Activated T-helper 1 cell treated with anti-CD3 and anti-CD28 coated beads, Interleukin-12 subunit alpha, Interleukin-12 subunit beta, Interleukin-2, Interleukin-4 antibody, amounts not matched to agents 30 ng/mL and 10 ng/mL and 1 ng/mL, durations not matched to agents 14 hours and 24 hours and 36 hours (primary cell): ENCODE results near the gene PLBD2. TPM values are rescaled to one million over a fixed set of nuclear protein-coding genes. Genes with fewer than 3 reads are reported as not detected.

Experiments used
- DNase-seq: peaks from one replicate; pipeline ENCODE4 v3.0.0; 2021; ENCODE audit warnings: low spot score
- H3K27ac Mint-ChIP-seq: one replicate; pipeline ENCODE4 v1.8.0; 2021; ENCODE audit warnings: mild to moderate bottlenecking, mixed read lengths
- H3K27me3 Mint-ChIP-seq: one replicate; pipeline ENCODE4 v1.8.0; 2022; ENCODE audit warnings: mild to moderate bottlenecking, moderate library complexity, mixed read lengths; ENCODE audit not compliant: insufficient read depth
- H3K36me3 Mint-ChIP-seq: one replicate; pipeline ENCODE4 v1.8.0; 2021; ENCODE audit warnings: low read depth, mixed read lengths
- H3K4me1 Mint-ChIP-seq: one replicate; pipeline ENCODE4 v1.8.0; 2021; ENCODE audit warnings: low read depth, mixed read lengths
- H3K4me3 Mint-ChIP-seq: one replicate; pipeline ENCODE4 v1.8.0; 2021; ENCODE audit warnings: mild to moderate bottlenecking, moderate library complexity, mixed read lengths
- H3K9me3 Mint-ChIP-seq: one replicate; pipeline ENCODE4 v1.8.0; 2021; ENCODE audit warnings: mixed read lengths
- intact Hi-C: fragments of 100-400 bp; cut with micrococcal nuclease; formaldehyde crosslinking; loops from one replicate; pipeline ENCODE4 v1.15.1; 2024
- total RNA-seq: library from RNA; stranded (reverse); gene quantifications from 2 replicates; pipeline ENCODE4 v1.2.3, GENCODE V29; 2022

PLBD2 gene
- total RNA-seq, 1 donor from 2014 or later = 16.3 TPM

- intact Hi-C loops = no loop called here
- Mint-ChIP-seq H3K36me3 (no peaks in the 10 kb centered on the region), H3K4me3 (no peak overlapping the region), H3K27me3 (no peaks in the 10 kb centered on the region), H3K4me1 (no peaks in the 10 kb centered on the region), H3K9me3 (no peaks in the 10 kb centered on the region), H3K27ac (no peak overlapping the region)
- DNase-seq = no peak
Observed at GRCh38 chr12:113396828-113397496, 38.6 kb downstream of the PLBD2 start.

GRCh38 chr12:113397497-113398197, 39.3 kb downstream of the PLBD2 start:
- Mint-ChIP-seq H3K27me3 (no peaks in the 10 kb centered on the region), H3K36me3 (no peaks in the 10 kb centered on the region), H3K4me3 (no peak overlapping the region), H3K27ac (no peak overlapping the region), H3K4me1 (no peaks in the 10 kb centered on the region), H3K9me3 (no peaks in the 10 kb centered on the region)
- no peak for DNase-seq
- intact Hi-C loops = no loop called here

DNA sequence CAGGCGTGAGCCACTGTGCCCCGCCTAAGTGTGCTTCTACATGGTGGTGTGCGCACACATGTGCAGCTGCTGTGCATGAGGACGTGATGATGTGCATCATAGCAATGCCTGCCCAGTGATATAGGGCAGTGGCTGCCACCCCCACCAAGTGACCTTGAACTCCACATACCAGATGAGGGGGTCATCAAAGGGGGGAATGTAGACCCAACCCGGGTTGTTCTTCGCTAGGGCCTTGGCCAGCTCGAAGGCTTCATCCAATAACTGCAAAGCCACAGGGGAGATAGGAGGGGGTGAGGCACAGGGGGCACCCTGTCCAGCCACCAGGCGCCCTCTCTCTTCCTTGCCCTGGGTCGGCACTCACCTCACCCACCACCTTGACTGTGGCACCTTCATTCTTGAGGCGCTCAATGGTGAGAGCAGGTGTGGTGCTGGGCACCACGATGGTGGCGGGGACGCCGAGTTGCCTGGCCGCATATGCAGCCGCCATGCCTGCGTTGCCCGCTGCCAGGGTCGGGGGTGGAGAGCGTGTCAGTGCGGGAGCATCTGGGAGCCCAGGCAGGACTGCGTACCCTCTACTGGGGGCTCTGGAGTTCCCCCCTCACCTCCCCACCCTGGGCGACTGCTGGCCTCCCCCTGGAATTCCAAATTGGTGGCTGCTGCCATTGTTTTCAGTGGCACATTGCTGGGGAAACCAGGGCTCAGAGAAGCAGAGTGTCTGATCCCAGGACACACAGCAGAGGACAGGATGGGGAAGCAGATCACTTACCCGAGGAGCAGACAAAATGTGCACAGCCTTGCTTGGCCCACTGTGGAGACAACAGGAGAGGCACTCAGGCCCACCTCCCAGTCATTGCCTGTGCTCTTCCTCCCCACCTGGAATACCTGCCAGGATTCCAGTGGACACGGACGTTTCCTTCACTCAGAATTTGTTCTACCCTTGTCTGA, 40.2 kb downstream of the PLBD2 start:
- intact Hi-C loops = no loop called here
- H3K9me3 Mint-ChIP-seq = no peaks in the 10 kb centered on the region
- H3K27me3 Mint-ChIP-seq = no peaks in the 10 kb centered on the region
- no peak overlapping the region for H3K27ac Mint-ChIP-seq
- no peaks in the 10 kb centered on the region for H3K4me1 Mint-ChIP-seq
- DNase-seq = no peak
- H3K4me3 Mint-ChIP-seq = no peak overlapping the region
- no peaks in the 10 kb centered on the region for H3K36me3 Mint-ChIP-seq

GRCh38 chr12:113399490-113399889, 41.1 kb downstream of the PLBD2 start:
- H3K4me3 Mint-ChIP-seq = no peak overlapping the region
- no peak overlapping the region for H3K27ac Mint-ChIP-seq
- H3K4me1 Mint-ChIP-seq = no peaks in the 10 kb centered on the region
- H3K36me3 Mint-ChIP-seq = no peaks in the 10 kb centered on the region
- no peak for DNase-seq
- H3K9me3 Mint-ChIP-seq = no peaks in the 10 kb centered on the region
- intact Hi-C loops = no loop called here
- peaks cover 6% of the 10 kb centered on the region for H3K27me3 Mint-ChIP-seq

GRCh38 chr12:113400362-113400761, 42.0 kb downstream of the PLBD2 start:
- Mint-ChIP-seq H3K27ac (no peak overlapping the region), H3K4me1 (no peaks in the 10 kb centered on the region), H3K27me3 (peaks cover 9% of the 10 kb centered on the region), H3K36me3 (no peaks in the 10 kb centered on the region), H3K4me3 (no peak overlapping the region), H3K9me3 (no peaks in the 10 kb centered on the region)
- no peak for DNase-seq
- intact Hi-C loops = no loop called here

DNA sequence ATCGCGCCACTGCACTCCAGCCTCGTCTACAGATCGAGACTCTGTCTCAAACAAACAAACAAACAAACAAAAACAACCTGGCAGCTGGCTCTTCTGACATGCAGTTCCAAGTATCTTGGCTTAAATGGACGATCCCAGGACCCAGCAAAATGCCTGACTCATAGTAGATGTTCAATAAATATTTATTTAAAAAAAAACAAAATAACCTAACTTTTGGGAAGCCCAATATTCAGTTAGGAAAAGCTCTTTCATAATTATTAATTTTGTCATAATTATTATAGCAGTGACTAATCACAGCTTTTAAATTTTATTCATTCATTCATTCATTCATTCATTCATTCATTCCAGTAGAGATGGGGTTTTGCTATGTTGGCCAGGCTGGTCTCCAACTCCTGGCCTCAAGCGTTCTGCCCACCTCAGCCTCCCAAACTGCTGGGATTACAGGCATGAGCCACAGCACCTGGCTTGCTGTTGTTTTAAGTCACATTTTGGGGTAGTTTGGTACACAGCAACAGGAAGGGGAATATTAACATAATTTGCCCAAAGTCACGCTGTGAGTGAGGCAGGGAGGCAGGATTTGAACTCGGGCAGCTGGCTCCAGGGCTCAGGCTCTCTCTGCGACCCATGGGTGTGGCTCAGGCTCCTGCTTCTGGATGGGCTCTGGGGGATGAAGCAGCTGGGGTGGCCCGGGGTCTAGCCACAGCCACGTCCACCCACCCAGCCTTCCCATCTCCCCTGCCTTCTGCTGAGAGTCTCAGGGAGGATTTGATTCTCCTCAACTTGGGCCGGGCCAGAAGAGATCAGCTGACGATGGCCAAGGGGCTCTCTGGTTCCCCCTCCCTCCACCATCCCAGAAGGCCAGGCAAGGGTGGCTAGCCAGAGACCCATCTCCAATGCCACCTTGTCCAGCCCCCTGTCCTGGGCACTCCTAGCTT, 42.9 kb downstream of the PLBD2 start:
- H3K36me3 Mint-ChIP-seq = no peaks in the 10 kb centered on the region
- peaks cover 9% of the 10 kb centered on the region for H3K27me3 Mint-ChIP-seq
- DNase-seq = no peak
- no peaks in the 10 kb centered on the region for H3K4me1 Mint-ChIP-seq
- H3K4me3 Mint-ChIP-seq = no peak overlapping the region
- no peak overlapping the region for H3K27ac Mint-ChIP-seq
- intact Hi-C loops = no loop called here
- H3K9me3 Mint-ChIP-seq = no peaks in the 10 kb centered on the region

DNA sequence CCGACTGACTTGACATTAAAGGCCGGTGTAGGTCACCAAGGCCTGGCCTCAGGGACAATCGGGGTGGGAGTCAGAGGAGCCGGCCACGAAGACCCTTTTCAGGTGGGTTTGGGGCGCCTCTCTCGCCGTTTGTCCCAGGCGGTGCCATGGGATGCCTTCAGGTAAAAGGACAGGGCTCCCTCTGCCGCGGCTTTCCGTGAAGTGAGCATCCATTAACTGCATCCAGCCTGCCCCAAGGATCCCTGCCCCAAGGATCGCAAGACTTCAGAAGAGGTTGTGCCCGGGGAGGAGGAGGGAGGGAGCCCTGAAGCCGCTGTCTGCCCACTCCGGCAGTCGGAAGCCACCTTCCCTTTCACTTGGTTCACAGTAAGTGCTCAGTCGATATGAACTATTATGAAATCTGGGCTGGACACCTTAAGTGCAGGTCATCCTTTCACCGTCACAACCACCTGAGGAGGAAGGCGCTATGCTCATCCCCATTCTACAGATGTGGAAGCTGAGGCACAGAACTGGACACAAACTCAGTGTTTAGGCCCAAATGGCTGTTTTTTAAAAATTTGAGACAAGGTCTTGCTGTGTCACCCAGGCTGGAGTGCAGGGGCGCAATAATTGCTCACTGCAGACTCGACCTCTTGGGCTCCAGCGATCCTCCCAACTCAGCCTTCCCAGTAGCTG, 44.3 kb downstream of the PLBD2 start:
- H3K9me3 Mint-ChIP-seq = no peaks in the 10 kb centered on the region
- no peaks in the 10 kb centered on the region for H3K4me1 Mint-ChIP-seq
- no peak overlapping the region for H3K27ac Mint-ChIP-seq
- H3K4me3 Mint-ChIP-seq = no peak overlapping the region
- H3K27me3 Mint-ChIP-seq = peaks cover 11% of the 10 kb centered on the region
- no peak for DNase-seq
- intact Hi-C loops = no loop called here
- no peaks in the 10 kb centered on the region for H3K36me3 Mint-ChIP-seq

DNA sequence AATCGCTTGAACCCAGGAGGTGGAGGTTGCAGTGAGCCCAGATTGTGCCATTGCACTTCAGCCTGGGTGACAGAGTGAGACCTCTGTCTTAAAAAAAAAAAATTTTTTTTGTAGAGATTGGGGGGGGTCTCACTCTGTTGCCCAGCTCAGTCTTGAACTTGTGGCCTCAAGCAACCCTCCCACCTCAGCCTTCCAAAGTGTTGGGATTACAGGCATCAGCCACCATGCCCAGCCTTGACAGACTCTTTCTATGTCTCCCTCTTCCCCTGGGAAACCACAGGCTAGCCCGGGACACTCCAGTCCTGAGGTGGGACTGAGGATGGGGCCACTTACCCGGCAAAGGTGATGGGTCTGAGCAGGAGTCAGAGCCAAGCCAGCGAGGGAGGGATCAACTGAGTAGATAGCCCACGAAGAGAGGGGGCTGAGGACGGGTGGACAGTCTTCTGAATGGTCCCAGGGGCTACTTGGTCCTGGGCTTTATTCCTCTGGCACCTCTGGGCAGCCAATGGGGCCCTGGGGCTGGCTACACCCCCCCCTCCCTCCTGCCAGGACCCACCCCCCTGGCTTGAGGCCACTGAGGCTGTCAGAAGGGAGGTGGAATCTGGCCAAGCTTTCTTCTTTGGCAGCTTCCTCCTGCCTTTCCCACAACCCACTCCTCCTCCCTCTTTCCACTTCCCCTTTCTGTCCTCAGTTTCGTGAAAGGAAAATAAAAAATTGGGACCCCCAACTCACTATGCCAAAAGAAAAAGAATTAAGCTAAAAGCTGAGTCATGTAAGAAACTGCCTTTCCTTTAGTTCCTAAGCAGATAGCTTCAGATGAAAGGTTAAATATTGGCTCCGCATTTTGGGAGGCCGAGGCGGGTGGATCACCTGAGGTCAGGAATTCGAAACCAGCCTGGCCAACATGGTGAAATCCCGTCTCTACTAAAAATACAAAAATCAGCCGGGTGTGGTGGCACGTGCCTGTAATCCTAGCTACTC, 45.3 kb downstream of the PLBD2 start, which contains the start of gene SDS:
SDS (minus strand) TSS at position 453 of the 981 bp plus-strand sequence. CDS start 4,179 bp downstream, outside the sequence.
- intact Hi-C loops = no loop called here

GRCh38 chr12:113405694-113406093, 47.3 kb downstream of the PLBD2 start:
- intact Hi-C loops = no loop called here
- no peaks in the 10 kb centered on the region for H3K9me3 Mint-ChIP-seq
- no peak for DNase-seq
- no peaks in the 10 kb centered on the region for H3K36me3 Mint-ChIP-seq
- H3K4me3 Mint-ChIP-seq = no peak overlapping the region
- H3K4me1 Mint-ChIP-seq = no peaks in the 10 kb centered on the region
- H3K27ac Mint-ChIP-seq = no peak overlapping the region
- peaks cover 16% of the 10 kb centered on the region for H3K27me3 Mint-ChIP-seq

More for the DNA sequence above, 45.3 kb downstream of the PLBD2 start, which contains the start of gene SDS:
- Mint-ChIP-seq H3K4me1 (no peaks in the 10 kb centered on the region), H3K27ac (no peak within 1 kb of the TSS), H3K36me3 (no peaks in the 10 kb centered on the region), H3K9me3 (no peaks in the 10 kb centered on the region), H3K4me3 (no peak within 1 kb of the TSS), H3K27me3 (peaks cover 16% of the 10 kb centered on the region)
- DNase-seq = no peak

DNA sequence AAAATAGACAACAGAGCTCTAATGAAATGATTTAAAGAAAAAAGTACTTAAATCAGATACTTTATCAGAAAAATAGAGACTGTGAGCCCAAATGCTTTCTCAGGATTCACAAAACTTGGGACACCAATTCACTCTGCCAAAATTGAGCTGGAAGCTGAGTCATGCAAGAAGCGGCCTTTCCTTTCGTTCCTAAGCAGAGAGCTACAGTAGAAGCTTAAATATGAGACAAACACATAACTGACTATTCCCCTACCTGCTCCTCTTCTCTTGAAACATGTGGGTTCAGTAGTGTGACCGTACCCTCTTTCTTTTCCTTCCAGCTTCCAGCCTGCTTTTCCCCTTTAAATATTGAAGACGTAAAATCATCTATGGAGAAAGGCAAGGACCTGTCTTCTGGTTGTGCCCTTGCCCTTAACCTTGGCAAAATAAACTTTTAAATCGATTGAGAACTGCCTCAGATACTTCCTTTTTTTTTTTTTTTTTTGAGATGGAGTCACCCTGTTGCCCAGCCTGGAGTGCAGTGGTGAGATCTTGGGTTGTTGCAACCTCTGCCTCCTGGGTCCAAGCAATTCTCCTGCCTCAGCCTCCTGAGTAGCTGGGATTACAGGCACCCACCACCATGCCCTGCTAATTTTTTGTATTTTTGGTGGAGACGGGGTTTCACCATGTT, 49.7 kb downstream of the PLBD2 start:
- intact Hi-C loops = no loop called here
- no peak for DNase-seq
- H3K27me3 Mint-ChIP-seq = peaks cover 20% of the 10 kb centered on the region
- no peak overlapping the region for H3K4me3 Mint-ChIP-seq
- H3K9me3 Mint-ChIP-seq = no peaks in the 10 kb centered on the region
- no peaks in the 10 kb centered on the region for H3K4me1 Mint-ChIP-seq
- H3K27ac Mint-ChIP-seq = no peak overlapping the region
- no peaks in the 10 kb centered on the region for H3K36me3 Mint-ChIP-seq
